Eye (tissue), 1 donor: ENCODE results near the gene GANAB.
"Not testable (repeated sequence)": the region's sequence is repeated elsewhere in the genome, so short reads cannot be mapped to it uniquely, and the experiment has no call there.

Experiments used
- DNase-seq: peaks from one replicate; pipeline ENCODE4 v3.0.0-alpha.2; 2015

The GANAB gene

GRCh38 chr11:62600367-62601121, 45.9 kb downstream of the GANAB start:
- peak; percentile 40 for DNase-seq

GRCh38 chr11:62599901-62600300, 46.5 kb downstream of the GANAB start:
- DNase-seq: no peak

- peak; percentile 97 for DNase-seq
Measured at GRCh38 chr11:62599069-62599696, 47.2 kb downstream of the GANAB start.

GRCh38 chr11:62595124-62595523, 51.3 kb downstream of the GANAB start:
- DNase-seq: no peak

- peak; percentile 81 for DNase-seq
Measured at GRCh38 chr11:62593434-62594044, 52.9 kb downstream of the GANAB start.

GRCh38 chr11:62592989-62593421, 53.4 kb downstream of the GANAB start:
- DNase-seq: no peak

- no peak for DNase-seq
Measured at GRCh38 chr11:62592146-62592815, 54.1 kb downstream of the GANAB start.

- peak; percentile 100 for DNase-seq
Measured at GRCh38 chr11:62591448-62592145, 54.8 kb downstream of the GANAB start, which contains the start of gene TUT1. Gene TUT1 (minus strand): TSS chr11:62591523. CDS start chr11:62591485, 38 bp downstream.

GRCh38 chr11:62588966-62589637, 57.3 kb downstream of the GANAB start:
- DNase-seq: no peak

GRCh38 chr11:62585356-62585755, 61.1 kb downstream of the GANAB start:
- DNase-seq: not testable (repeated sequence)

GRCh38 chr11:62581735-62582134, 64.7 kb downstream of the GANAB start:
- DNase-seq: not testable (repeated sequence)

- DNase-seq: no peak
Measured at GRCh38 chr11:62580959-62581715, 65.3 kb downstream of the GANAB start.

GRCh38 chr11:62579252-62579651, 67.2 kb downstream of the GANAB start:
- no peak for DNase-seq

GRCh38 chr11:62578541-62578940, 67.9 kb downstream of the GANAB start:
- DNase-seq: no peak

- no peak for DNase-seq
Measured at GRCh38 chr11:62577046-62577714, 69.2 kb downstream of the GANAB start.

GRCh38 chr11:62575837-62576236, 70.6 kb downstream of the GANAB start:
- no peak for DNase-seq

GRCh38 chr11:62575156-62575555, 71.3 kb downstream of the GANAB start:
- no peak for DNase-seq
